ENCODE results near the gene CYB5R3. TPM values are rescaled to one million over a fixed set of nuclear protein-coding genes. Genes with fewer than 3 reads are reported as not detected.

The CYB5R3 gene
- total RNA-seq, 1 donor from 2014 or later, result 99.0 TPM

DNA sequence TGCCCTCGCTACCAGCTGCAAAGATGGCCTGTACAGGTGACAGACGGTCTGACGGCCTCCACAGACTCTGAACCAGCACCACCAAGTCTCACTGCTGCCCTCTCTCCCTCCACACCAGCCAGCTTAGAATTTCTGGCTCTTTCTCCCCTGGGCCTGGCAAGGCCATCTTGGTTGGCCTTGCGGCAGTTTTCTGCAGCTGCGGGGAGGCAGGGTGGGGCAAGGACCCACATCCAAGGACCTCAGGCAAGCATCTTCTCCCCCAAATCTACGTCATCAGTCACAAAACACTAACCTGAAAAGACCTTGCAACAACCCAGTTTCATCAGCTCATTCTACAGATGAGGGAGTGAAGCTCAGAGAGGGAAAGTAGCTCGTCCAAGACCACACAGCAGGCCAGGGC lies 22.8 kb downstream of the CYB5R3 start:
- H3K36me3 Mint-ChIP-seq, result peaks cover 18% of the 10 kb centered on the region
- H3K27me3 Mint-ChIP-seq (ENCODE audit: low read depth), result no peaks in the 10 kb centered on the region
- no peak overlapping the region for H3K4me3 Mint-ChIP-seq
- no peaks in the 10 kb centered on the region for H3K9me3 Mint-ChIP-seq
- no peak for DNase-seq (ENCODE audit: low spot score in 2 of 2, unreplicated experiment in 2 of 2)
- TF ChIP-seq, protein P1, sequence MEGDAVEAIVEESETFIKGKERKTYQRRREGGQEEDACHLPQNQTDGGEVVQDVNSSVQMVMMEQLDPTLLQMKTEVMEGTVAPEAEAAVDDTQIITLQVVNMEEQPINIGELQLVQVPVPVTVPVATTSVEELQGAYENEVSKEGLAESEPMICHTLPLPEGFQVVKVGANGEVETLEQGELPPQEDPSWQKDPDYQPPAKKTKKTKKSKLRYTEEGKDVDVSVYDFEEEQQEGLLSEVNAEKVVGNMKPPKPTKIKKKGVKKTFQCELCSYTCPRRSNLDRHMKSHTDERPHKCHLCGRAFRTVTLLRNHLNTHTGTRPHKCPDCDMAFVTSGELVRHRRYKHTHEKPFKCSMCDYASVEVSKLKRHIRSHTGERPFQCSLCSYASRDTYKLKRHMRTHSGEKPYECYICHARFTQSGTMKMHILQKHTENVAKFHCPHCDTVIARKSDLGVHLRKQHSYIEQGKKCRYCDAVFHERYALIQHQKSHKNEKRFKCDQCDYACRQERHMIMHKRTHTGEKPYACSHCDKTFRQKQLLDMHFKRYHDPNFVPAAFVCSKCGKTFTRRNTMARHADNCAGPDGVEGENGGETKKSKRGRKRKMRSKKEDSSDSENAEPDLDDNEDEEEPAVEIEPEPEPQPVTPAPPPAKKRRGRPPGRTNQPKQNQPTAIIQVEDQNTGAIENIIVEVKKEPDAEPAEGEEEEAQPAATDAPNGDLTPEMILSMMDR (IDR thresholded peaks at IDR 0.05; ENCODE audit: unreplicated experiment), result no peak
- peaks cover 3% of the 10 kb centered on the region for H3K4me1 Mint-ChIP-seq
- H3K27ac Mint-ChIP-seq, result no peak overlapping the region

DNA sequence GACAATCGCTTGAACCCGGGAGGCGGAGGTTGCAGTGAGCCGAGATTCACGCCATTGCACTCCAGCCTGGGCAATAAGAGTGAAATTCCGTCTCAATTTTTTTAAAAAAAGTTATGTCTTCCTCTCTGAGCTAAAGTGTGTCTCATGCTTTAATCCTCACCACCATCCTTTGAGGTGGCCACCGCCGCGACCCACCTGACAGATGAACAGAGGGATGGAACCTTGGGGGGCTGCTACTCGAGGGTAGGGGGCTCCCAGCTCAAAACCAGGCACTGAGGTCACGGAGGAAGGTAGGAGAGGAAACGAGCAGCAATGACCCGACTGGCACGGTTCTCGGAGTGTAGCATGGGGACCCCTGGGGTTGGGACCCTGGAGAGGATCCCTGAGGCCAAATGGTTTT lies 23.8 kb downstream of the CYB5R3 start:
- Mint-ChIP-seq H3K4me3 (no peak overlapping the region), H3K27ac (no peak overlapping the region), H3K27me3 (ENCODE audit: low read depth) (no peaks in the 10 kb centered on the region), H3K9me3 (no peaks in the 10 kb centered on the region), H3K36me3 (peaks cover 18% of the 10 kb centered on the region), H3K4me1 (peaks cover 4% of the 10 kb centered on the region)
- DNase-seq (ENCODE audit: low spot score in 2 of 2, unreplicated experiment in 2 of 2), result no peak
- TF ChIP-seq, protein P1 (IDR thresholded peaks at IDR 0.05; ENCODE audit: unreplicated experiment), result no peak

DNA sequence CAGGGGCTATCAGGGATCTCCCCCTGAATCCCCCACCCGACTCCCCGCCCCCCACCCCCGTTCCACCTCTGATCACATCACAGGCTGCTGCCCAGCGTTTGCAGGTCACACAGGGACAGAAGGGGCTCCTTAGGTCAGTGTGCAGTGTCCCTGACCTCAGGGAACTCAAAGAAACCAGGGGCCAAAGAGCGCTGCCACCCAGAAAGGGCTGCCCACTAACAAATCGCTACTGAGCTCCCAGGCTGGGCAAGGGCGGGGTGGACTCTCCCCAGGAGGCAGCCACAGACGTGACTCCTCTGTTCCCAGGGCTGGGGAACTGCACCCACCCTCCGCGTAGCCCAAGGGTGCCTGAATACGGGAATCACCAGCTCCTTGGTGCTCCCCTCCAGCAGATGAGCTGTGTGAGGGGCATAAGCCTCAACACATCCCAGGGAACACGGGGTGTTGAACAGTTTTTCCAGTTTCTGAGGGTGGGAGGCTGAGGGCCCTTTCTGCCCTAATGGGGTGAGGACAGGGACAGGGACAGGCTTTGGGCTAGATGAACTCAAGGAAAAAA lies 24.6 kb downstream of the CYB5R3 start:
- DNase-seq (ENCODE audit: low spot score in 2 of 2, unreplicated experiment in 2 of 2), result no peak
- Mint-ChIP-seq H3K27ac (no peak overlapping the region), H3K4me3 (no peak overlapping the region), H3K4me1 (peaks cover 4% of the 10 kb centered on the region), H3K9me3 (no peaks in the 10 kb centered on the region), H3K27me3 (ENCODE audit: low read depth) (no peaks in the 10 kb centered on the region), H3K36me3 (peaks cover 18% of the 10 kb centered on the region)
- TF ChIP-seq, protein P1 (IDR thresholded peaks at IDR 0.05; ENCODE audit: unreplicated experiment), result no peak

DNA sequence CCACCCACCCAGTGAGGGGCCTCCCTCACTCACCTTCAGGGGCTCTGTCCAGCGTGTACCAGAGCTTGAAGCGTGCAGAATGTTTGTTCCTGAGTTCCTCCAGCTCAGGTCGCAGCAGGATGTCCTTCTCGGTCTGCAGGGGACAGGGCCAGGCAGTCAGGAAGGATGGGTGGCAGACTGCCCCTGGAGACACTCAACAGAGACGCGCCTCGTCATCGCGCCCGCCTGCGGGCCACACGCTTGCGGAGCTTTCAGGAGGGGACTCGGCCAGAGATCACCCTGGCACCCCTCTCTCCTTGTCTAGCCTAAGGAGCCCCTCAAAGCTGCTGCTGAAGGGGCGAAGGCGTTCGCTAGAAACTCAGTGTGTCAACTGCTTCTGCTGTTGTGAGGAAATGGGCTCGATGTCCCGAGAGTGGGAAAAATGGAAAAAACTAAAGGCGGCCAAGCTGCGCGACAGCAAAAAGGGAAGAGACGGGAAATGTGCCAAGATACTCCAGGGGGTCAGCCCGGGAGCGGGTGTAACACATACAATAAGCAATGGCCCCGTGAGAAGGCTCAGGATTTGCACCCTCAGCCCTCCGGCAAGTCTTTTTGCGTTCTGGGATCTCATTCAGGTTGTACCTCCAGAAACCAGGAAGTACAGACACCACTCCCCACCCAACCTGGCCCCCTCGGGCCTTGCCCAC lies 25.3 kb downstream of the CYB5R3 start:
- no peaks in the 10 kb centered on the region for H3K9me3 Mint-ChIP-seq
- H3K27ac Mint-ChIP-seq, result no peak overlapping the region
- H3K27me3 Mint-ChIP-seq (ENCODE audit: low read depth), result no peaks in the 10 kb centered on the region
- H3K36me3 Mint-ChIP-seq, result peaks cover 15% of the 10 kb centered on the region
- H3K4me3 Mint-ChIP-seq, result no peak overlapping the region
- DNase-seq (ENCODE audit: low spot score in 2 of 2, unreplicated experiment in 2 of 2), result no peak
- peaks cover 4% of the 10 kb centered on the region for H3K4me1 Mint-ChIP-seq
- TF ChIP-seq, protein P1 (IDR thresholded peaks at IDR 0.05; ENCODE audit: unreplicated experiment), result no peak

DNA sequence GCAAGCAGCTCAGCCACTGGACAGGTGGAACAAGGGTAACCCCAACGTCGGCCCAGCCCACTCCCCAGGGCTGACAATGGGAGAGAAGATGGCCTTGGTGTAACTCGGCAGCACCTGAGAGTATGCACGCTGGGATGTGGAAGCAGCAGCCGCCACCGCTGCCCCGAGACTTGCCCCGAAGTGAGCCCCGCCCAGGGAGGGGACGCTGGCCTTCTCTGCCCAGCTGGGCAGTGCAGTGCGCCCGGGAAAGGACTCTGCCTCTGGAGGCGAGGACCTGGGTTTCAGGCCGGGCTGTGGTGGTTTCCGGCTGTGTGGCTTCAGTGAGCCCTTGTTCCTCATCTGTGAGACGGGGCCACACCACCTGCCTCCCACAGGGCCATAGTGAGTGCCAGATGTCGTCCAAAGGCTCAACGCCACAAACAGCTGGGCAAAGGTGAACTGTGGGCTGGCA lies 25.9 kb downstream of the CYB5R3 start:
- Mint-ChIP-seq H3K4me3 (no peak overlapping the region), H3K27ac (no peak overlapping the region), H3K9me3 (no peaks in the 10 kb centered on the region), H3K4me1 (peaks cover 4% of the 10 kb centered on the region), H3K36me3 (peaks cover 14% of the 10 kb centered on the region), H3K27me3 (ENCODE audit: low read depth) (no peaks in the 10 kb centered on the region)
- DNase-seq (ENCODE audit: low spot score in 2 of 2, unreplicated experiment in 2 of 2), result no peak
- TF ChIP-seq, protein P1 (IDR thresholded peaks at IDR 0.05; ENCODE audit: unreplicated experiment), result no peak
